HG02938 (cell line): ENCODE measurements around the gene TNRC6C.
"Not testable (repeated sequence)": the region's sequence is repeated elsewhere in the genome, so short reads cannot be mapped to it uniquely, and the experiment has no call there.

Experiments
- ATAC-seq: cut with Tn5 transposase; IDR thresholded peaks from one replicate; pipeline ENCODE4 v1.9.1; 2021; ENCODE audit warnings: mild to moderate bottlenecking, moderate library complexity; ENCODE audit not compliant: unreplicated experiment

The TNRC6C gene

DNA sequence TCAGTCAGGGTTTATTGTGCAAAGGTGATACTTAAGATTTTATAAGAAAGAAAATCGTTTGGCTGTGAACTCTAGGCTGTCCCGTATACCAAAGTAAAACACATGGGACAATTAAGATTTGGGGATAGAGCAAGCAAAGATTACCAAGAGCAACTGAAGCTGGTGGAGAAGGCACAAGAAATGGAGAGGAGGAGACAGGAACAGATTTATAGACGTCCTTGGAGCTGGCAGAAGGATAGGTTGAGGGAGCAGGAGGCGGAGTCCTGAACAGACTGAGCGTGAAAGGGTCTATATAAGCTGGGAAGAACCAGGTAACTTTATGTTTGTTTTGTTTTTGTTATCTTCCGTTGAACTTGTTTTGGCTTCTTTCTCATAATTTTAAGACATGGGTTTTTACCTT lies 3.8 kb downstream of the TNRC6C start:
- ATAC-seq, result no peak

DNA sequence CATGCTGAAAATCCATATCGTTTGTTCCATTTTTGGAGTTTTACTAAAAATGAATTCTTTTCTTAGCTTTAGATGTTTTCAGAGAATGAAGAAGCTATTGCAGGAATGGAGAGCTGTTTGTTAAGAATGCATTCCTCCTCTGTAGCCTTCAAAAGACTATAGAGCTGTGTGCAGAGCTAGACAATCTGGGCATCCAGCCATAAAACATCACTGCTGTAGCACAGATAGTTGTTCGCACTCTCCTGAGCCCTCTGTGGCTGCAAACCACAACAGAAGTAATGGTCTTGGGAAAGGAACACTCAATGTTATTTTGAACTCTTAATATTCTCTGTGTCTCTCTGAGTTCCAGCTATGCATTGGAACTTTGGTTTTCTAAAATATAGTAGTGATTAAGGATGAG lies 4.9 kb downstream of the TNRC6C start:
- ATAC-seq, result no peak

DNA sequence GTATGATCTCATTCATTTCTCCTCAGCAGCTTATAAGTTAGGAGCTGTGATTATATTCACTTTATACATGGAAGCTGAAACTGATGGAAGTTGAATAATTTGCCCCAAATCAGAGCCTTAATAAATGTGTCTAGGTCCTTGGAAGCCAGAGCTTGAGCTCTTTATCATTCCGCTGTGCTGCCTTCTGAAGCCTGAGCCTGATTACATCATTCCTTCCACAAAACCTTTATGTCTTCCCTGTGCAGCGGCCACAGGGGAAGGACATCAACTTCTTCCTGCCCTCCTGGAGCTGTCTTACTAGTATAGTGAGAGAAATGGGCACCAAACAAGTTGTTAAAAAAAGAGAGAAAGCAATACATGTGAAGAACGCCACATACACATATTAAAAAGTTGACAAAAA lies 6.8 kb downstream of the TNRC6C start:
- no peak for ATAC-seq

- ATAC-seq, result no peak
These were observed 8.0 kb downstream of the TNRC6C start for GRCh38 chr17:77966476-77966875.

DNA sequence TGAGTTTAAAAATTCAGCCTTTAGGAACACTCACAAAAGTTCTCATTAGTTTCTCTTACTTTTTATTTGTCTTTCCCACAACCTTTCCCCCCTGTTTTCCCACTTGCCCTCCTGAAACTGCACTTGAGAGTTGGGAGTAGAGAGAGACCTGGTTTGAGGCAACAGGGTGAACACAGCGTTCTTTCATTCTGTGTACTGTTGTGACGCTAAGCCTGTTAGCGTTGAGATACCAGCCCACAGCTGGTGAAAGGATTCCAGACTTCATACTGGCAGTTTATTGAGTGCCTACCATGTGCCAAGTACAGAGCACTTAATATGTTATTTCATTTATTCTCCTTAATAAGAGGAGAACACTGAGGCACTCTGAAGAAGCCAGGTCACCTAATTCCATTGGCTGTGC lies 10.3 kb downstream of the TNRC6C start:
- no peak for ATAC-seq

DNA sequence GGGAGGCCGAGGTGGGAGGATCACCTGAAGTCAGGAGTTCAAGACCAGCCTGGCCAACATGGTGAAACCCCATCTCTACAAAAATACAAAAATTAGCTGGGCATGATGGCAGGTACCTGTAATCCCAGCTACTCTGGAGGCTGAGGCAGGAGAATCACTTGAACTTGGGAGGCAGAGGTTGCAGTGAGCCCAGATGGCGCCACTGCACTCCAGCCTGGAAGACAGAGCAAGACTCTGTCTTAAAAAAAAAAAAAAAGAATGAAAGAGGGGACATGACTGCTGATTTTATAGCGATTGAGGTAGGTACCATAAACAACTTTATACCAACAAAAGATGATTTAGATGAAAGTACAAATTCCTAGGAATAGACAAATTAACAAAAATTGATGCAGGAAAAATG lies 13.8 kb downstream of the TNRC6C start:
- ATAC-seq, result not testable (repeated sequence)

GRCh38 chr17:77973953-77974352 lies 15.4 kb downstream of the TNRC6C start:
- ATAC-seq, result no peak

- no peak for ATAC-seq
These were observed 15.9 kb downstream of the TNRC6C start for GRCh38 chr17:77974396-77974795.

DNA sequence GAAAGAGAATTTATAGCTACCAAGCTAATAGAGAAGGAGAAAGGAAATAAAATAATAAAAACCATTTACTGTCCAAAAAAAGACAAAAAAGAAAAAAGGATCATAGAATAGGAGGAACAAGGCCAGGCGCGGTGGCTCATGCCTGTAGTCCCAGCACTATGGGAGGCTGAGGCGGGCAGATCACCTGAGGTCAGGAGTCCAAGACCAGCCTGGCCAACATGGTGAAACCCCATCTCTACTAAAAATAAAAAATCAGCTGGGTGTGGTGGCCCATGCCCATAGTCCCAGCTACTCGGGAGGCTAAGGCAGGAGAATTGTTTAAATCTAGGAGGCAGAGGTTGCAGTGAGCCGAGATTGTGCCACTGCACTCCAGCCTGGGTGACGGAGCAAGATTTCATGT lies 23.9 kb downstream of the TNRC6C start:
- ATAC-seq, result not testable (repeated sequence)

GRCh38 chr17:77990301-77990700 lies 31.8 kb downstream of the TNRC6C start:
- no peak for ATAC-seq

- not testable (repeated sequence) for ATAC-seq
These were observed 35.2 kb downstream of the TNRC6C start for GRCh38 chr17:77993735-77994134.

GRCh38 chr17:77995146-77995852 lies 36.8 kb downstream of the TNRC6C start:
- ATAC-seq, result no peak

DNA sequence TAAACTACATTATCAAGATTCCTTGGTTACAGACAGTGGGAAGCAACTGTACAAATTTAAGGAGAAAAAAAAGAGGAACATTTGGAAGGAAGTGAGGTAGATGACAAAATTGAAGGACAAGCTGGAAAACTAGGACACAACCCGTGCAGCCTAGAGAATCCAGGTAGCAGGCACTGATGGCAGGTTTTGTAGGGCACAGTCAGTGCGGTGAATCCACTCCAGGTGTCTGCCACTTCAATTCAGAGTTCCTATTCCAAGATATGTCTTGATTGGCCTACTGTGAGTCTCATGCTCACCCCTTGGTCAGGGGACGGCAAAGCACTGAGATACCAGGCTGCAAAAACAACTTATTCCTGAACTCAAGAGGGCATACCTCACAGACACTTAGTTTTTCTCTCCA lies 37.8 kb downstream of the TNRC6C start:
- ATAC-seq, result no peak

GRCh38 chr17:77999413-78000173 lies 41.1 kb downstream of the TNRC6C start:
- no peak for ATAC-seq

DNA sequence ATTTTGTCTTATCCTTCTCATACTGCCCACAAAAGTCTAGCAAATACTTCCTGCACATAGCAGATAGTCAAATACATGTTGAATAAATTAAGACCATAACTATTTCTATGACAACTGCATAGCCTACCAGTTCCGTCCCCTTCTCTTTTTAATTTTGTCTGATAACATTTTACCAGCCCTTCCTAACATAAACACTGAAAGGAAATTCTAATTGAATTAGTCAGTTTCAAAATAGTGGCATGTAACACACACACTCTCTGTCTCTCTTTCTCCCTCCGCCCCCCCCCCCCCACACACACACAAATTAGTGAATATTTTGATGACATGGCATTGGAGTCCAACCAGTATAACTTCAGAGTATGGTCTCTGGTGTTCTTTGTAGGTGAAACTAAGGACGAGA lies 41.8 kb downstream of the TNRC6C start:
- no peak for ATAC-seq

GRCh38 chr17:78001182-78001581 lies 42.7 kb downstream of the TNRC6C start:
- no peak for ATAC-seq

DNA sequence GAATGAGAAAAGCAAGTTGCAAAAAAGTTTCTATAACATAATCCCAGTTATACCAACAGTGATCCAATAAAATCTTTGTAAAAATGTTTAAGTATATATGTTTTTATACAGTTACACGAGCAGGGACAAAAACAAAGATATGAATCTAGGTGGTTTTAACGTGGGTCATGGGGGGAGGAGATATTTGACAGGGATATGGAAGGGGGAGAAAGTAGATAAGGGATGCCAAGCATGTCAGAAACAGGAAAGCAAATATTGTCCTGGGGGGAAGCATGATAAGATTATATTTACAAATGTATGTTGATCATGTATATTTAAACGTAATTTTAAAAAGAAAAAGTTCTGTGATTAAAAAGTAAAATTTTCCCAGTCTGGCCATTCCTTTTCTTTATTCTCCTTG lies 43.1 kb downstream of the TNRC6C start:
- no peak for ATAC-seq

- no peak for ATAC-seq
These were observed 43.7 kb downstream of the TNRC6C start for GRCh38 chr17:78002166-78002565.

GRCh38 chr17:78005452-78006171 lies 47.1 kb downstream of the TNRC6C start:
- ATAC-seq, result no peak

- ATAC-seq, result no peak
These were observed 47.8 kb downstream of the TNRC6C start for GRCh38 chr17:78006338-78006737.

DNA sequence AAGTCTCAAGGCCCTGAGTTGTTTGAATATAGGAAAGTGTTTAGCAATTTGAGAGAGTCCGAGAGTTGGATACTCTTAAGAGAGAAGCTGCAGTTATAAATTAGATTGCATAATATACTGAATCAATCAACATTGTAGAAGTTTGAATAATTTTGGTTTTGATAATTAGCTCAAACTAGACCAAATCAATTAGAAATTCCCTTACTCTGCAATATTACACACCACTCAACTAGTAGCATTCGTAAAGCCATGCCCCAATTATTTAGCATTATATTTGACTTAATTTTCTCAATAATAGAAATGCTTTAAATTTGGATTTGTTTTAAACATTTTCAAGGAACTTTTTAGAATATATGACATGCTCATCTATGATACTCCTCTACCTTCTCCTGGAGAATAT lies 49.1 kb downstream of the TNRC6C start:
- no peak for ATAC-seq

DNA sequence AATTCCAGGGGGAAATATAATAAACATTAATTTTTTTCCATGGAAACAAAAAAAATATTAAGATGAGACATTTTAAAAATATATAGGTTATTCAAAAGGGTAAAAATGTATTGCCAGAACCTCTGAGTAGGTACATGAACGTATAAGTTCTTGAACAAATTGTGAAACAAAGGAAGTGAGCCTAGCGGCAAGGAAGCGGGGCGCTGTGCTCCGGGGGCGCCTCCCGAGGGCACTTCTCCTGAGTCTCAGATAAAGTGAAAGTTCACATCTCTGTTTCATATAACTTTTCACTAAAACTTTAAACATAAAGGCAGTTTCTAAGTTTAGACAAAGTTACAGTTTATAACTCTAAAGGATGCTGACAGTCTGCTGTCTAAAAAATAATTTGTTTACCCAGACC lies 52.3 kb downstream of the TNRC6C start:
- no peak for ATAC-seq
